ENCODE data around the gene TGFB2.

GRCh38 chr1:218365226-218365999 lies 20.3 kb downstream of the TGFB2 start:
- TF ChIP-seq POLR2A (IDR thresholded peaks at IDR 0.05; ENCODE audit: borderline replicate concordance, extremely low read depth, insufficient read depth, insufficient read length) (no peak), CEBPB (IDR thresholded peaks at IDR 0.05; ENCODE audit: low read depth) (no peak), CTCF (IDR thresholded peaks at IDR 0.05 in 2 of 3, conservative IDR thresholded peaks at IDR 0.05 in 1 of 3; ENCODE audit: borderline replicate concordance in 1 of 3, insufficient read depth in 1 of 3, low read depth in 2 of 3, low read length in 2 of 3) (no peak), SP1 (IDR thresholded peaks at IDR 0.05; ENCODE audit: low read depth) (no peak), ZFX (IDR thresholded peaks at IDR 0.05) (no peak), EZH2 (IDR thresholded peaks at IDR 0.05) (no peak), EZH2phosphoT487 (IDR thresholded peaks at IDR 0.05; ENCODE audit: borderline replicate concordance) (no peak)
